Peyer's patch (tissue), 4 donors: ENCODE results near the gene BLID.

Source experiments
- POLR2A ChIP-seq, 2 donors: fragments of 450-650 bp; IDR thresholded peaks; one replicate each; pipeline ENCODE4 v1.5.1; 2017; ENCODE audit warnings: antibody characterized with exemption in 2 of 2, mild to moderate bottlenecking in 2 of 2, moderate library complexity in 2 of 2
- TF ChIP-seq, protein P1 (sequence below), 6 experiments: fragments of 450-650 bp in 4 of 6; fragments of 200-600 bp in 2 of 6; sonication (generic) in 1 of 6; IDR thresholded peaks; one replicate each; pipeline ENCODE4 v1.5.1; 2017 to 2019; ENCODE audit warnings: antibody characterized with exemption in 6 of 6, mild to moderate bottlenecking in 3 of 6, moderate library complexity in 1 of 6

DNA sequence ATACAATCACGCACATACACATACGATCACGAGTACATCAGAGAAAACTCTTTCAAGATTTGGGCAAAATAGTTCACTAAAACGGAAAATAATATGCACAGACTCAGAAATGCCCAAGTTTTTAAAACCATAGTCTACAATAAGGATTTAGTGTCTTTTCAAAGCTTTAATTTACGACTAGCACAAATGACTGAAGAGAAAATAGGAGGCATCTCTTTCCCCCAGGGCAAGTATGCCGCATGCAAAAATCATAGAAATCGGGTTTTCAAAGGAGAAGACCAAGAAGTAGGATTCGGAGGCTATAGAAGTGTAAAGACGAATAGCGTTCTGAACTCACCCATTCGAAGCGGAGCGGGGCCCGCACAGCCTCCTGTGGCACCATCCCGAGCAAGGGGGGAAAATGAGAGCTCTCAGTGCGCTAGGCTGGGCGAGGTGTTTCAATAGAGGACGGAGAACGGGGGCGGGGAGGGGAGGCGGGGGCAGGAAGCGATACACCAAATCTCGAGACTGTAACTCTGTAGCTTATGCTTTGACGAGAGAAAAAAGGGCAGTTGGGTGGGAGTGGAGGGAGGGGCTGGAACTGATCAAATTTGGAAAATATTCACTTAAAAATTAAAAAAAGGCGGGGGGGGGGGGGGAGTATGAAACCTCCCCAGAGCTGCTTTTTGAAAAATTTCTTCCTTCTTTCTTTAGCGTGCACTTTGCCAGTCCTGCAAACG, 15.8 kb downstream of the BLID start:
- no peak for TF ChIP-seq POLR2A (IDR thresholded peaks at IDR 0.05)
- TF ChIP-seq, protein P1, sequence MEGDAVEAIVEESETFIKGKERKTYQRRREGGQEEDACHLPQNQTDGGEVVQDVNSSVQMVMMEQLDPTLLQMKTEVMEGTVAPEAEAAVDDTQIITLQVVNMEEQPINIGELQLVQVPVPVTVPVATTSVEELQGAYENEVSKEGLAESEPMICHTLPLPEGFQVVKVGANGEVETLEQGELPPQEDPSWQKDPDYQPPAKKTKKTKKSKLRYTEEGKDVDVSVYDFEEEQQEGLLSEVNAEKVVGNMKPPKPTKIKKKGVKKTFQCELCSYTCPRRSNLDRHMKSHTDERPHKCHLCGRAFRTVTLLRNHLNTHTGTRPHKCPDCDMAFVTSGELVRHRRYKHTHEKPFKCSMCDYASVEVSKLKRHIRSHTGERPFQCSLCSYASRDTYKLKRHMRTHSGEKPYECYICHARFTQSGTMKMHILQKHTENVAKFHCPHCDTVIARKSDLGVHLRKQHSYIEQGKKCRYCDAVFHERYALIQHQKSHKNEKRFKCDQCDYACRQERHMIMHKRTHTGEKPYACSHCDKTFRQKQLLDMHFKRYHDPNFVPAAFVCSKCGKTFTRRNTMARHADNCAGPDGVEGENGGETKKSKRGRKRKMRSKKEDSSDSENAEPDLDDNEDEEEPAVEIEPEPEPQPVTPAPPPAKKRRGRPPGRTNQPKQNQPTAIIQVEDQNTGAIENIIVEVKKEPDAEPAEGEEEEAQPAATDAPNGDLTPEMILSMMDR (IDR thresholded peaks at IDR 0.05): no peak
